Cardiac fibroblast (primary cell): Measurements from ENCODE around the gene KARS1.

Experiments used
- DNase-seq, 2 donors: peaks; one replicate each; pipeline versions ENCODE4 v3.0.0 to v3.0.0-alpha.2; 2010; ENCODE audit warnings: low read depth in 2 of 2
- H3K4me3 ChIP-seq, 2 donors: replicated peaks in 1 of 2; 1 replicate in 1 of 2; 2 replicates in 1 of 2; pipeline ENCODE4 v1.5.1; 2011; ENCODE audit warnings: low read depth in 2 of 2, low read length in 2 of 2, mild to moderate bottlenecking in 2 of 2, moderate library complexity in 1 of 2
- TF ChIP-seq, protein P1 (sequence below): IDR thresholded peaks from one replicate; pipeline ENCODE4 v1.5.1; 2011; ENCODE audit warnings: low read depth, mild to moderate bottlenecking, low read length, inconsistent platforms

Gene KARS1

GRCh38 chr16:75667503-75667902 is 20.0 kb upstream of the KARS1 start:
- TF ChIP-seq, protein P1, sequence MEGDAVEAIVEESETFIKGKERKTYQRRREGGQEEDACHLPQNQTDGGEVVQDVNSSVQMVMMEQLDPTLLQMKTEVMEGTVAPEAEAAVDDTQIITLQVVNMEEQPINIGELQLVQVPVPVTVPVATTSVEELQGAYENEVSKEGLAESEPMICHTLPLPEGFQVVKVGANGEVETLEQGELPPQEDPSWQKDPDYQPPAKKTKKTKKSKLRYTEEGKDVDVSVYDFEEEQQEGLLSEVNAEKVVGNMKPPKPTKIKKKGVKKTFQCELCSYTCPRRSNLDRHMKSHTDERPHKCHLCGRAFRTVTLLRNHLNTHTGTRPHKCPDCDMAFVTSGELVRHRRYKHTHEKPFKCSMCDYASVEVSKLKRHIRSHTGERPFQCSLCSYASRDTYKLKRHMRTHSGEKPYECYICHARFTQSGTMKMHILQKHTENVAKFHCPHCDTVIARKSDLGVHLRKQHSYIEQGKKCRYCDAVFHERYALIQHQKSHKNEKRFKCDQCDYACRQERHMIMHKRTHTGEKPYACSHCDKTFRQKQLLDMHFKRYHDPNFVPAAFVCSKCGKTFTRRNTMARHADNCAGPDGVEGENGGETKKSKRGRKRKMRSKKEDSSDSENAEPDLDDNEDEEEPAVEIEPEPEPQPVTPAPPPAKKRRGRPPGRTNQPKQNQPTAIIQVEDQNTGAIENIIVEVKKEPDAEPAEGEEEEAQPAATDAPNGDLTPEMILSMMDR: no peak
- DNase-seq: no peak
- H3K4me3 ChIP-seq: no peak overlapping the region

DNA sequence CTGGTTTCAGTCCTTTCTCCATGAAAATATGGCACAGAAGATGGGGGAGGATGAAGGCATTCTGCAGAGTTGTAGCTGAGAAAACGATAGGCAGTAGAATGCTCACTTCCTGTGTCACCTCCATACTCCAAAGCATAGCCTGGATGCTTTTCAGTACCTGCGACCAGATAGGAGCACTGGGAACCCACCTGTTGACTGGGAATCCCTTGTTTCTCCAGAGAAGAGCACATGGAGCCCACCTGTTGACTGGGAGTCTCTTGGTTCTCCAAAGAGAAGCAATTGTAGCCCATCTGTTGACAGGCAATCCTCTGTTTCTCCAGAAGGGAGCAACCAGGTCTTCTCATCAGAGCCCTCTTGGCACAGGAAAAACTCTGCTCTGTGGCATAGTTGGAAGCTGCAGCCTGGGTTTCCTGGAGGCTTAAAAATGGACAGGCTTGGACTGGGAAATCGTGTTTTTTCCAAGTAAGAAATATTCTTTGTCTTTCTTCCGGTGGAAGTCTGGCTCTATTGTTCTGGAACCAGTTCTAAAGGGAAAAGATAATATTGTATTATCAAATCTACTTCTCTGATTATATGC is 13.3 kb upstream of the KARS1 start:
- DNase-seq: peak in 1 of 2 donors; percentile 27
- TF ChIP-seq, protein P1: no peak

GRCh38 chr16:75660321-75660720 is 12.9 kb upstream of the KARS1 start:
- TF ChIP-seq, protein P1: no peak
- no peak overlapping the region for H3K4me3 ChIP-seq
- no peak for DNase-seq

More for the DNA sequence above, 13.3 kb upstream of the KARS1 start:
- H3K4me3 ChIP-seq: no peak overlapping the region

DNA sequence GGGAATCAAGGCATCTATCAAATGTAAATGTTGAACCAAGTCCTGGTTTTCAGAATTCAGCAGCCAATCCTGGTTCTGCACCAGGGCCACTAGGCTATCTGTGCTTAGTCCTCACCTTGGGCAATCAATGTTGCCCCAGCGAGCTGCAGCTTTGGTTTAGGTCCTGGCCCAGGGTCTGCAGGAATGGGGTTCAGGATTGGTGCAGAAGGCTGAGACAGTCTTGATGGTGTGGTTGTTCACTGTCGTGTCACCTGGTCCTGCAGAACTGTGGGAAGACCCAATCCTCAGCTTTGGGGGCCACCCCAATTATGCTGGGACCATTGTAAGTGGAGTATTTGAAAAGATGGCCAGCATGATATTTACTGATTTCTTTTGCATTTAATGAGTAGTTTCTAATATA is 10.7 kb upstream of the KARS1 start:
- TF ChIP-seq, protein P1: no peak
- no peak for DNase-seq

GRCh38 chr16:75653922-75654321 is 6.5 kb upstream of the KARS1 start:
- peak in 1 of 2 donors; percentile 57 for DNase-seq
- no peak overlapping the region for H3K4me3 ChIP-seq
- TF ChIP-seq, protein P1: no peak

More for the DNA sequence above, 10.7 kb upstream of the KARS1 start:
- H3K4me3 ChIP-seq: no peak overlapping the region

GRCh38 chr16:75648265-75649076 is 1.0 kb upstream of the KARS1 start:
- peak; percentile 75 to 78 for DNase-seq
- peak overlapping the region; percentile 98 to 100 for H3K4me3 ChIP-seq
- TF ChIP-seq, protein P1: no peak
